HepG2 (cell line): ENCODE data around the gene GC. TPM values are rescaled to one million over a fixed set of nuclear protein-coding genes. Genes with fewer than 3 reads are reported as not detected.

Experiments
- ATAC-seq: fragments of 200-7000 bp; cut with Tn5 transposase; 3 replicates; pipeline ENCODE4 v1.9.1; 2020; ENCODE audit warnings: mild to moderate bottlenecking, moderate library complexity
- BruUV-seq: library from RNA; stranded (reverse); fragments of 400-500 nt; replicated peaks from 2 replicates; lab custom pipeline; 2021; lab: Mats Ljungman, UMichigan
- CTCF ChIA-PET: fragments of 300-600 bp; formaldehyde crosslinking; extraction: SDS; loops from one replicate; lab custom pipeline; 2021; ENCODE audit warnings: low total read pairs, inconsistent platforms, low intra/inter-chr PET ratio; lab: Yijun Ruan, JAX
- POLR2A ChIA-PET: fragments of 350-600 bp; sonication (Branson Sonifier 250); formaldehyde crosslinking; loops from one replicate; lab custom pipeline; 2020; ENCODE audit warnings: antibody characterized with exemption, inconsistent platforms; lab: Yijun Ruan, JAX
- DNase-seq: peaks from one replicate; pipeline ENCODE4 v3.0.0-alpha.2; 2015; ENCODE audit warnings: low spot score
- FAIRE-seq: peaks from 3 replicates; lab custom pipeline; 2011; peaks lifted over from hg19 to GRCh38; lab: Jason Lieb, UNC
- H2AFZ ChIP-seq: one replicate; pipeline ENCODE4 v1.6.1; 2011; ENCODE audit warnings: low read length, inconsistent platforms
- H3K27ac ChIP-seq: fragments of 300-600 bp; 3 replicates; pipeline ENCODE4 v1.8.0; 2011; ENCODE audit warnings: mixed run types, mild to moderate bottlenecking, mixed read lengths, low read length, inconsistent platforms; ENCODE audit not compliant: insufficient read depth; ENCODE audit errors: extremely low read length
- H3K27me3 ChIP-seq, 2 experiments: fragments of 200-600 bp in 1 of 2; 2 replicates in 1 of 2; 3 replicates in 1 of 2; pipeline versions ENCODE4 v1.6.0 to v1.8.0; 2011; ENCODE audit warnings: low read length in 2 of 2, mild to moderate bottlenecking in 2 of 2, moderate library complexity in 2 of 2, inconsistent platforms in 1 of 2; ENCODE audit not compliant: insufficient read depth in 2 of 2, control insufficient read depth in 1 of 2
- H3K36me3 ChIP-seq, 2 experiments: fragments of 200-600 bp in 1 of 2; replicated peaks in 1 of 2; 2 replicates in 1 of 2; 3 replicates in 1 of 2; pipeline versions ENCODE4 v1.5.1 to v1.8.0; 2011; ENCODE audit warnings: low read length in 2 of 2, inconsistent platforms in 1 of 2; ENCODE audit not compliant: insufficient read depth in 2 of 2, control insufficient read depth in 1 of 2
- H3K4me1 ChIP-seq: 2 replicates; pipeline ENCODE4 v1.5.1; 2012; ENCODE audit warnings: low read length, inconsistent platforms; ENCODE audit not compliant: insufficient read depth
- H3K4me2 ChIP-seq: 2 replicates; pipeline ENCODE4 v1.6.0; 2011; ENCODE audit warnings: low read depth, low read length, inconsistent platforms
- H3K4me3 ChIP-seq, 3 experiments: fragments of 200-600 bp in 1 of 3; sonication (generic), shearing (Covaris generic) in 1 of 3; replicated peaks in 1 of 3; 2 replicates each; pipeline ENCODE4 v1.5.1; 2011 to 2016; ENCODE audit warnings: low read length in 3 of 3, inconsistent platforms in 2 of 3, low read depth in 2 of 3, mild to moderate bottlenecking in 2 of 3, control low read depth in 1 of 3, mixed read lengths in 1 of 3; ENCODE audit not compliant: insufficient read depth in 1 of 3
- H3K79me2 ChIP-seq: one replicate; pipeline ENCODE4 v1.6.1; 2011; ENCODE audit warnings: low read length, inconsistent platforms; ENCODE audit not compliant: insufficient read depth
- H3K9ac ChIP-seq: 2 replicates; pipeline ENCODE4 v1.6.0; 2011; ENCODE audit warnings: mild to moderate bottlenecking, low read depth, low read length, inconsistent platforms; ENCODE audit not compliant: insufficient read depth
- H3K9me3 ChIP-seq: 2 replicates; pipeline ENCODE4 v1.5.1; 2012; ENCODE audit warnings: mild to moderate bottlenecking, low read length
- H4K20me1 ChIP-seq: 2 replicates; pipeline ENCODE4 v1.6.0; 2011; ENCODE audit warnings: inconsistent platforms, mild to moderate bottlenecking, low read length, moderate library complexity; ENCODE audit not compliant: insufficient read depth
- BCL6 ChIP-seq: IDR thresholded peaks from 2 replicates; pipeline ENCODE4 v1.6.1; 2016; ENCODE audit warnings: missing genetic modification reagents, missing compliant biosample characterization
- EEA1 ChIP-seq: sonication (generic); formaldehyde crosslinking; IDR thresholded peaks from 2 replicates; pipeline ENCODE4 v1.5.1; 2020; ENCODE audit warnings: mild to moderate bottlenecking, missing genetic modification reagents, borderline replicate concordance
- EP300 ChIP-seq, 3 experiments: sonication (generic) in 1 of 3; formaldehyde crosslinking in 1 of 3; IDR thresholded peaks; 2 replicates each; pipeline versions ENCODE4 v1.5.1 to v1.6.1; 2011 to 2020; ENCODE audit warnings: low read depth in 2 of 3, low read length in 2 of 3, borderline replicate concordance in 1 of 3, improper control_type of control experiment in 1 of 3, mild to moderate bottlenecking in 1 of 3, missing genetic modification reagents in 1 of 3, moderate library complexity in 1 of 3
- NAIF1 ChIP-seq: sonication (generic); formaldehyde crosslinking; IDR thresholded peaks from 2 replicates; pipeline ENCODE4 v1.5.0; 2020; ENCODE audit warnings: mild to moderate bottlenecking, missing genetic modification reagents, borderline replicate concordance
- NFE2L2 ChIP-seq: fragments of 150-350 bp; IDR thresholded peaks from 2 replicates; pipeline ENCODE4 v1.6.1; 2014; ENCODE audit warnings: low read length
- POLR2AphosphoS5 ChIP-seq: IDR thresholded peaks from 2 replicates; pipeline ENCODE4 v1.6.1; 2012; ENCODE audit warnings: low read depth, low read length
- SETDB1 ChIP-seq: sonication (generic); formaldehyde crosslinking; IDR thresholded peaks from 2 replicates; pipeline ENCODE4 v1.5.1; 2020; ENCODE audit warnings: missing genetic modification reagents, mild to moderate bottlenecking, borderline replicate concordance
- SMC3 ChIP-seq: IDR thresholded peaks from 2 replicates; pipeline ENCODE4 v1.6.1; 2011; ENCODE audit warnings: low read length, improper control_type of control experiment
- TBL1XR1 ChIP-seq: fragments of 150-350 bp; IDR thresholded peaks from 2 replicates; pipeline ENCODE4 v1.6.1; 2014; ENCODE audit warnings: borderline replicate concordance, low read length; ENCODE audit not compliant: partially characterized antibody
- U2AF1 ChIP-seq: fragments of 200-400 bp; formaldehyde crosslinking; optimal IDR thresholded peaks from 2 replicates; pipeline ENCODE3; 2017; ENCODE audit warnings: mild to moderate bottlenecking, low read depth, low read length
- ZFX ChIP-seq: sonication (generic); formaldehyde crosslinking; IDR thresholded peaks from 2 replicates; pipeline ENCODE4 v1.4.0; 2020; ENCODE audit warnings: mild to moderate bottlenecking, low read depth, missing genetic modification reagents, moderate library complexity
- ZNF484 ChIP-seq: sonication (generic); formaldehyde crosslinking; IDR thresholded peaks from 2 replicates; pipeline ENCODE4 v1.5.1; 2020; ENCODE audit warnings: mild to moderate bottlenecking, low read depth, missing genetic modification reagents, borderline replicate concordance
- ZNF501 ChIP-seq: sonication (generic); formaldehyde crosslinking; IDR thresholded peaks from 2 replicates; pipeline ENCODE4 v1.5.1; 2020; ENCODE audit warnings: mild to moderate bottlenecking, moderate library complexity, missing genetic modification reagents
- ZNF839 ChIP-seq: sonication (generic); formaldehyde crosslinking; IDR thresholded peaks from 2 replicates; pipeline ENCODE4 v1.4.0; 2020; ENCODE audit warnings: missing genetic modification reagents, mild to moderate bottlenecking, borderline replicate concordance
- WGBS: methylation state at CpG from one replicate; pipeline ENCODE4 v1.1.6; 2017; ENCODE audit warnings: low lambda C conversion rate; 5-methylcytosine and 5-hydroxymethylcytosine counted together
- in situ Hi-C: cut with HindIII; loops from 2 replicates; pipeline ENCODE4 v1.10.0; 2017; ENCODE audit warnings: low pct_unique_long_range_greater_than_20kb; ENCODE audit not compliant: extremely low pct_ligation_motif_present
- intact Hi-C: fragments of 100-400 bp; cut with micrococcal nuclease; formaldehyde crosslinking; loops from one replicate; pipeline ENCODE4 v1.10.0; 2022; ENCODE audit not compliant: unreplicated experiment
- polyA plus RNA-seq, 8 experiments: library from polyadenylated mRNA; depleted of rRNA in 3 of 8; stranded (reverse) in 7 of 8; unstranded in 1 of 8; fragments of >200 nt; fragmentation: Illumina TruSeq in 4 of 8; extraction: Trizol in 4 of 8; gene quantifications; 2 replicates each; pipeline versions ENCODE4 v1.2.1 to v1.2.3, GENCODE V29; 2011 to 2016; ENCODE audit warnings: low read depth in 4 of 8, missing spikeins in 1 of 8, mixed read lengths in 1 of 8; ENCODE audit not compliant: insufficient read depth in 1 of 8
- total RNA-seq, 5 experiments: library from RNA; depleted of rRNA; stranded (reverse); fragments of >200 nt; fragmentation: Illumina TruSeq; extraction: Trizol; gene quantifications; 2 replicates each; pipeline ENCODE4 v1.2.3, GENCODE V29; 2016; ENCODE audit warnings: low read depth in 1 of 5
- TF ChIP-seq, protein P1 (sequence below): sonication (generic); formaldehyde crosslinking; IDR thresholded peaks from 2 replicates; pipeline ENCODE4 v1.4.0; 2020; ENCODE audit warnings: mild to moderate bottlenecking, low read depth, missing genetic modification reagents
- TF ChIP-seq, protein P2 (sequence below): IDR thresholded peaks from 2 replicates; pipeline ENCODE4 v1.6.1; 2016; ENCODE audit warnings: missing genetic modification reagents, missing compliant biosample characterization
- TF ChIP-seq, protein P3 (sequence below): sonication (generic); formaldehyde crosslinking; IDR thresholded peaks from 2 replicates; pipeline ENCODE4 v1.9.0; 2021; ENCODE audit warnings: missing genetic modification reagents, borderline replicate concordance
- TF ChIP-seq, protein P4 (sequence below): sonication (generic); formaldehyde crosslinking; IDR thresholded peaks from 2 replicates; pipeline ENCODE4 v1.8.0; 2022; ENCODE audit warnings: missing genetic modification reagents, low read depth, mild to moderate bottlenecking, borderline replicate concordance

Gene GC
- total and polyA plus RNA-seq, 2 of the 13 experiments (the other 11 are each of a cell fraction or from before 2014, with no cell fraction given) = 0.18 to 0.35 TPM

DNA sequence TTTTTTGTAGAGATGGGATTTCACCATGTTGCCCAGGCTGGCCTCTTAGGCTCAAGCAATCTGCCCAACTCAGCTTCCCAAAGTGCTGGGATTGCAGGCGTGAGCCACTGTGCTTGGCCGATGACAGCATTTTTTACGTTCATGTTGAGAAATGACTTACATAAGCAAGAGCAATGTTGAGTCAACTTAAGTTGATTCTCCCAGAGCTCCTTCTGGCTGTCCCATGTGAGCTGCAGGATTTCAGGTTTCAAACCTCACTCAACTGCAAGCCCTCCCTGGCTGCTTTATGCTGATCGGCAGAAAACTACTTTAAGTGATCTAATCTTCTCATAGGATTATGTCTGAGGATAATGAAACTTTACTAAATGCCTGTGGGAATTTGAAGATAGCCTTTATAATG is 86.8 kb downstream of the GC start:
- H3K79me2 ChIP-seq = no peaks in the 10 kb centered on the region
- TF ChIP-seq BCL6 (no peak), ZNF484 (CRISPR knock-in tag) (no peak), SETDB1 (CRISPR knock-in tag) (no peak), ZFX (CRISPR knock-in tag) (no peak), ZNF501 (CRISPR knock-in tag) (no peak), SMC3 (no peak), EEA1 (no peak), NFE2L2 (no peak), EP300 (IDR thresholded peaks at IDR 0.05; ENCODE audit: low read depth in 2 of 2, low read length in 2 of 2) (no peak), EP300 (CRISPR knock-in tag; IDR thresholded peaks at IDR 0.05; ENCODE audit: borderline replicate concordance) (no peak), POLR2AphosphoS5 (no peak), NAIF1 (CRISPR knock-in tag) (no peak), TBL1XR1 (no peak), U2AF1 (no peak), ZNF839 (CRISPR knock-in tag) (no peak)
- TF ChIP-seq, protein P1, sequence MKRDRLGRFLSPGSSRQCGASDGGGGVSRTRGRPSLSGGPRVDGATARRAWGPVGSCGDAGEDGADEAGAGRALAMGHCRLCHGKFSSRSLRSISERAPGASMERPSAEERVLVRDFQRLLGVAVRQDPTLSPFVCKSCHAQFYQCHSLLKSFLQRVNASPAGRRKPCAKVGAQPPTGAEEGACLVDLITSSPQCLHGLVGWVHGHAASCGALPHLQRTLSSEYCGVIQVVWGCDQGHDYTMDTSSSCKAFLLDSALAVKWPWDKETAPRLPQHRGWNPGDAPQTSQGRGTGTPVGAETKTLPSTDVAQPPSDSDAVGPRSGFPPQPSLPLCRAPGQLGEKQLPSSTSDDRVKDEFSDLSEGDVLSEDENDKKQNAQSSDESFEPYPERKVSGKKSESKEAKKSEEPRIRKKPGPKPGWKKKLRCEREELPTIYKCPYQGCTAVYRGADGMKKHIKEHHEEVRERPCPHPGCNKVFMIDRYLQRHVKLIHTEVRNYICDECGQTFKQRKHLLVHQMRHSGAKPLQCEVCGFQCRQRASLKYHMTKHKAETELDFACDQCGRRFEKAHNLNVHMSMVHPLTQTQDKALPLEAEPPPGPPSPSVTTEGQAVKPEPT (CRISPR knock-in tag) = no peak
- TF ChIP-seq, protein P2, sequence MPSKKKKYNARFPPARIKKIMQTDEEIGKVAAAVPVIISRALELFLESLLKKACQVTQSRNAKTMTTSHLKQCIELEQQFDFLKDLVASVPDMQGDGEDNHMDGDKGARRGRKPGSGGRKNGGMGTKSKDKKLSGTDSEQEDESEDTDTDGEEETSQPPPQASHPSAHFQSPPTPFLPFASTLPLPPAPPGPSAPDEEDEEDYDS (CRISPR knock-in tag) = no peak
- TF ChIP-seq, protein P3, sequence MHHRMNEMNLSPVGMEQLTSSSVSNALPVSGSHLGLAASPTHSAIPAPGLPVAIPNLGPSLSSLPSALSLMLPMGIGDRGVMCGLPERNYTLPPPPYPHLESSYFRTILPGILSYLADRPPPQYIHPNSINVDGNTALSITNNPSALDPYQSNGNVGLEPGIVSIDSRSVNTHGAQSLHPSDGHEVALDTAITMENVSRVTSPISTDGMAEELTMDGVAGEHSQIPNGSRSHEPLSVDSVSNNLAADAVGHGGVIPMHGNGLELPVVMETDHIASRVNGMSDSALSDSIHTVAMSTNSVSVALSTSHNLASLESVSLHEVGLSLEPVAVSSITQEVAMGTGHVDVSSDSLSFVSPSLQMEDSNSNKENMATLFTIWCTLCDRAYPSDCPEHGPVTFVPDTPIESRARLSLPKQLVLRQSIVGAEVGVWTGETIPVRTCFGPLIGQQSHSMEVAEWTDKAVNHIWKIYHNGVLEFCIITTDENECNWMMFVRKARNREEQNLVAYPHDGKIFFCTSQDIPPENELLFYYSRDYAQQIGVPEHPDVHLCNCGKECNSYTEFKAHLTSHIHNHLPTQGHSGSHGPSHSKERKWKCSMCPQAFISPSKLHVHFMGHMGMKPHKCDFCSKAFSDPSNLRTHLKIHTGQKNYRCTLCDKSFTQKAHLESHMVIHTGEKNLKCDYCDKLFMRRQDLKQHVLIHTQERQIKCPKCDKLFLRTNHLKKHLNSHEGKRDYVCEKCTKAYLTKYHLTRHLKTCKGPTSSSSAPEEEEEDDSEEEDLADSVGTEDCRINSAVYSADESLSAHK (CRISPR knock-in tag) = no peak
- TF ChIP-seq, protein P4, sequence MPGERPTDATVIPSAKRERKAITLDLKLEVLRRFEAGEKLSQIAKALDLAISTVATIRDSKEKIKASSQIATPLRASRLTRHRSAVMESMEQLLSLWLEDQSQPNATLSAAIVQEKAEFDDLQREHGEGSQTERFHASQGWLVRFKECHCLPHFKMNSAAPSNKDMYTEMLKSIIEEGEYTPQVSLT = no peak
- TF ChIP-seq, all 625 proteins: peak for 0
- intact Hi-C loops (no loop called here), in situ Hi-C loops (no loop called here)
- POLR2A ChIA-PET = no interaction called here
- ATAC-seq = no peak
- FAIRE-seq = no peak
- Histone ChIP-seq H3K4me1 (no peaks in the 10 kb centered on the region), H3K4me2 (no peak overlapping the region), H3K9ac (no peak overlapping the region), H4K20me1 (no peaks in the 10 kb centered on the region), H2AFZ (no peak overlapping the region), H3K27me3 (no peaks in the 10 kb centered on the region), H3K36me3 (no peaks in the 10 kb centered on the region), H3K27ac (no peak overlapping the region), H3K9me3 (no peaks in the 10 kb centered on the region), H3K4me3 (no peak overlapping the region)
- no TSS peak for BruUV-seq
- CTCF ChIA-PET = no interaction called here
- DNase-seq = no peak
- WGBS = 48% methylated on average over 4 of the region's 4 CpGs
